ENCODE data around the gene LCORL. TPM values are rescaled to one million over a fixed set of nuclear protein-coding genes. Genes with fewer than 3 reads are reported as not detected.

Gene LCORL
- total RNA-seq, 6 experiments from 2014 or later: 4.3 to 8.7 (median 6.2) TPM

DNA sequence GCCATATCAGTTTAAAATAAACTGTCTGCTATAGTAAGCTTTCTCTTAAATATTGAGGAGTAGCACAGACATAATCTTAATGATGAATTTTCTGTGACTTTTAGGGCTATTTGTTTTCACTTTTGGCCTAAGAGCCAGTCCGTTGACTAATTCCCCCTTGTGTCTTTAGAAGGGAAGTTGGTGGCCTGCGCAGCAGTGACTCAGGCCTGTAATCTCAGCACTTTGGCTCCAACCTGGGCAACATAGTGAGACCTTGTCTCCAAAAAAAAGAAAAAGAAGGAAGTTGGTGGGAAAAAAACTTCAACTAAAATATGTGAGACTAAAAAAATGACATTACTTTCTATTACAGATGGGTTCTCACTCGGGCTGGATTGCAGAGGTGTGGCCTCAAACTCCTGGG lies 207.4 kb downstream of the LCORL start:
- Histone ChIP-seq H3K4me1 (peaks cover 0 to 4% (median 4%) of the 10 kb centered on the region in 4 donors), H3K27ac (no peak overlapping the region), H3K4me3 (no peak overlapping the region), H3K27me3 (no peaks in the 10 kb centered on the region), H3K9me3 (no peaks in the 10 kb centered on the region), H3K36me3 (no peaks in the 10 kb centered on the region)
- intact Hi-C loops (cut with DNase I): loop anchor here in 1 of 2 donors (10.0 kb wide), 1 partner anchor 771 kb away; no protein-coding TSS in a partner anchor
- 61% methylated on average over 3 of the region's 3 CpGs for WGBS (ENCODE audit: insufficient coverage, low coverage, low lambda C conversion rate, missing lambda C conversion rate)
- ATAC-seq (no peak), DNase-seq (no peak)
- TF ChIP-seq POLR2A (IDR thresholded peaks at IDR 0.05): no peak
- TF ChIP-seq, protein P1, sequence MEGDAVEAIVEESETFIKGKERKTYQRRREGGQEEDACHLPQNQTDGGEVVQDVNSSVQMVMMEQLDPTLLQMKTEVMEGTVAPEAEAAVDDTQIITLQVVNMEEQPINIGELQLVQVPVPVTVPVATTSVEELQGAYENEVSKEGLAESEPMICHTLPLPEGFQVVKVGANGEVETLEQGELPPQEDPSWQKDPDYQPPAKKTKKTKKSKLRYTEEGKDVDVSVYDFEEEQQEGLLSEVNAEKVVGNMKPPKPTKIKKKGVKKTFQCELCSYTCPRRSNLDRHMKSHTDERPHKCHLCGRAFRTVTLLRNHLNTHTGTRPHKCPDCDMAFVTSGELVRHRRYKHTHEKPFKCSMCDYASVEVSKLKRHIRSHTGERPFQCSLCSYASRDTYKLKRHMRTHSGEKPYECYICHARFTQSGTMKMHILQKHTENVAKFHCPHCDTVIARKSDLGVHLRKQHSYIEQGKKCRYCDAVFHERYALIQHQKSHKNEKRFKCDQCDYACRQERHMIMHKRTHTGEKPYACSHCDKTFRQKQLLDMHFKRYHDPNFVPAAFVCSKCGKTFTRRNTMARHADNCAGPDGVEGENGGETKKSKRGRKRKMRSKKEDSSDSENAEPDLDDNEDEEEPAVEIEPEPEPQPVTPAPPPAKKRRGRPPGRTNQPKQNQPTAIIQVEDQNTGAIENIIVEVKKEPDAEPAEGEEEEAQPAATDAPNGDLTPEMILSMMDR (IDR thresholded peaks at IDR 0.05): no peak

DNA sequence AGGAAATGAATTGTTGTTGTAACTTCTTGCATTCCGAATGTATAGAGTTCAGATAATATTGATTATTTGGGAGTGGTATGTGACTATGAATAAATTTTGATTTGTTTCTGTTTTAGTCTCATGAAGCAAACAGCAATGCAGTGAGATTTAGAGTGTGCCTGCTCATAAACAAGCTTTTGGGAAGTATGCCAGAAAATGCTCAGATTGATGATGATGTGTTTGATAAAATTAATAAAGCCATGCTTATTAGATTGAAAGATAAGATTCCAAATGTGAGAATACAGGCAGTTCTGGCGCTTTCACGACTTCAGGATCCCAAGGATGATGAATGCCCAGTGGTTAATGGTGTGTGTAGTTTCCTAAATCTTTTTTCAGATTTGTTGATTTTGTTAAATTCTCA lies 208.8 kb downstream of the LCORL start:
- H3K27ac ChIP-seq: no peak overlapping the region
- no peak for ATAC-seq
- no peaks in the 10 kb centered on the region for H3K27me3 ChIP-seq
- intact Hi-C loops (cut with DNase I): loop anchor here in 1 of 2 donors (10.0 kb wide), 1 partner anchor 772 kb away; no protein-coding TSS in a partner anchor
- TF ChIP-seq, protein P1 (IDR thresholded peaks at IDR 0.05): no peak
- no peak for TF ChIP-seq POLR2A (IDR thresholded peaks at IDR 0.05)
- 76% methylated on average over 3 of the region's 3 CpGs for WGBS (ENCODE audit: insufficient coverage, low coverage, low lambda C conversion rate, missing lambda C conversion rate)
- H3K36me3 ChIP-seq: no peaks in the 10 kb centered on the region
- H3K9me3 ChIP-seq: no peaks in the 10 kb centered on the region
- H3K4me1 ChIP-seq: peaks cover 0 to 18% (median 10%) of the 10 kb centered on the region in 4 donors
- H3K4me3 ChIP-seq: no peak overlapping the region
- no peak for DNase-seq

DNA sequence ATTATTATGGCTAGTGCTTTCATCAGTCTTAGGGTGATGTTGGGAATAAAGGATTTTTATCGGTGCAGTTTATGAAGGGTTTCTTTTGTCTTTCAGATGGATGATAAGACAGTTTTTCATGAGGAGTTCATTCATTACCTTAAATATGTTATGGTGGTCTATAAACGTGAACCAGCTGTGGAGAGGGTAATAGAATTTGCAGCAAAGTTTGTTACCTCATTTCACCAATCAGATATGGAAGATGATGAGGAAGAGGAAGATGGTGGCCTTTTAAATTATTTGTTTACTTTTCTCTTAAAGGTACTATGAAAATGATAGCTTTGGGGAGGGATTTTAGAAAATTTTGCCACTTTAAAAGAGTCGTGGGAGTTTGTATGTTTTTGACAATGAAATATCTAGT lies 209.4 kb downstream of the LCORL start:
- TF ChIP-seq, protein P1 (IDR thresholded peaks at IDR 0.05): no peak
- TF ChIP-seq POLR2A (IDR thresholded peaks at IDR 0.05): no peak
- no peaks in the 10 kb centered on the region for H3K27me3 ChIP-seq
- intact Hi-C loops (cut with DNase I): loop anchor here in 1 of 2 donors (10.0 kb wide), 1 partner anchor 773 kb away; no protein-coding TSS in a partner anchor
- H3K9me3 ChIP-seq: no peaks in the 10 kb centered on the region
- no peak overlapping the region for H3K4me3 ChIP-seq
- no peak overlapping the region for H3K27ac ChIP-seq
- H3K4me1 ChIP-seq: peaks cover 0 to 25% (median 13%) of the 10 kb centered on the region in 4 donors
- DNase-seq (no peak), ATAC-seq (no peak)
- no peaks in the 10 kb centered on the region for H3K36me3 ChIP-seq
- 21% methylated on average over 3 of the region's 3 CpGs for WGBS (ENCODE audit: insufficient coverage, low coverage, low lambda C conversion rate, missing lambda C conversion rate)

DNA sequence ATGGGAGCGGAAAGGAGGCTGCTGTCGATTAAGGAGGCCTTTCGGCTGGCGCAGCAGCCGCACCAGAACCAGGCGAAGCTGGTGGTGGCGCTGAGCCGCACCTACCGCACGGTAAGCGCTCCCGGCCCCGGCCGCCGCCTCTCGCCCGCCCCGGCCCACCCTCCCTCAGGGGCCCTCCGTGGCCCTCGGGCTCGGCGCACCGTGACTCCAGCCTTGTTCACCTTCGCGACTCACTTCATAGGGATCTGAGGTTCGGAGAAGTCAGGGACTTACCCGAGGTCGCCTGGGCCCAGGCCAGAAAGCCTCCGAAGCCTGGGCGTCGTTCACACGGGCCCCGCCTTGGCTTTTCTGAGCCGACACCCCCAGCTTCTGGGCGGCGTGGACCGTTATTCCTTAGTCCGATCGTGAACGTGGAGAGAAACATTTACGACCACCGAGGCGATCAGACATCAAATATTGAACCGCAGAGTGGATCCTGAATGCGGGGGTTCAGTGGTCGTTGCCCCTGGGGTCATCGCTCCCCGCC lies 210.4 kb downstream of the LCORL start:
- intact Hi-C loops (cut with DNase I): loop anchor here in 1 of 2 donors (10.0 kb wide), 1 partner anchor 774 kb away; no protein-coding TSS in a partner anchor
- no peak overlapping the region for H3K27ac ChIP-seq
- no peaks in the 10 kb centered on the region for H3K9me3 ChIP-seq

More for the DNA sequence above, 210.4 kb downstream of the LCORL start:
- under 1% methylated on average over 30 of the region's 48 CpGs for WGBS (ENCODE audit: insufficient coverage, low coverage, low lambda C conversion rate, missing lambda C conversion rate)
- H3K4me3 ChIP-seq: peak overlapping the region; percentile 62 to 86 (median 82)
- H3K4me1 ChIP-seq: peaks cover 0 to 26% (median 14%) of the 10 kb centered on the region in 4 donors
- TF ChIP-seq, protein P1 (IDR thresholded peaks at IDR 0.05): no peak
- no peak for TF ChIP-seq POLR2A (IDR thresholded peaks at IDR 0.05)
- no peaks in the 10 kb centered on the region for H3K27me3 ChIP-seq
- peak in 2 of 4 donors; percentile 6 to 8 for ATAC-seq
- DNase-seq: peak in 1 of 3 donors; percentile 62
- H3K36me3 ChIP-seq: no peaks in the 10 kb centered on the region
